PC-3 (cell line): ENCODE results near the gene DCANP1.

Experiments
- EZH2 ChIP-seq: fragments of 300-600 bp; sonication (generic); IDR thresholded peaks from one replicate; pipeline ENCODE4 v1.6.1; 2017; ENCODE audit warnings: antibody characterized with exemption, mild to moderate bottlenecking, low read length; ENCODE audit not compliant: unreplicated experiment
- EZH2phosphoT487 ChIP-seq: fragments of 300-600 bp; sonication (generic); IDR thresholded peaks from 2 replicates; pipeline ENCODE4 v1.6.1; 2018; ENCODE audit warnings: mild to moderate bottlenecking, antibody characterized with exemption, low read length, borderline replicate concordance
- TF ChIP-seq, protein P1 (sequence below): fragments of 300-600 bp; sonication (generic); conservative IDR thresholded peaks from 2 replicates; pipeline ENCODE4 v1.5.1; 2017; ENCODE audit warnings: antibody characterized with exemption, low read depth, mild to moderate bottlenecking, low read length

DNA sequence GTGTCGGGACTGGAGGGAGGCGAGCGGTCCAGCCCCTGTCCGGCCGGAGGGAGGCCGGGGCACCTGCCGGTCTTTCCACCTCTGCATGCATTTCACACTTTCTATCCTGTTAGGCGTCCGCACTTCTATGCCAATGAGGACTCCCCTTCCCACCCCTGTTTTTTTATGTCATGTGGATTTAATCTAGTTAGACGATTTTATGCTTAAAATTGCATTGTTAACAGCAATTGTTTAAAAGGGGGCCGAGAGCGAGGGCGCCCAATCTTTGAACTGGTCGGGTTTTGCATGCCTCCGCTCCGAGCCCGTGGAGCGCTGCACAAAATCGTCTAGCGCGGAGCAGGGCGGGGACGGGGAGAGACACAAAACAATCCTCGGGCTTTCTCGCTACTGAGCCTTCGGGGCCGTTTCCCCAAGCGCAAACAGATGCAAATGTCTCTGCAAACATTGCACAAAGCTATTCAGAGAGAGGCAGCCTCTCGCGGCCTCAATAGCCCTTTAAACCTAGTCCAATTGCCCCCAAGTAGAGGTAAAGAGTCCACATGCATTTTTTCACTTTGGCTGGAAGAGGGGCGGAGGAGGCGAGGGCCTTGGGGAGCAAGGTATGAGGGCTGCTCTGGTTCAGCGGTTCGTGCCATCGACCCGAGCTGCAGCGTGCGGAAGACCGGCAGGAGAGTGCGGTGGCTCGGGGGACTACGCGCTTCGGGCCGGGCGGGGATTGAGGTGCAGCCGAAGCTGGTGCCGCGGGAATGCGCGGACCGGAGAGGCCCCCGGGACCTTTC lies 42.5 kb upstream of the DCANP1 start:
- TF ChIP-seq EZH2 (no peak), EZH2phosphoT487 (no peak)
- TF ChIP-seq, protein P1, sequence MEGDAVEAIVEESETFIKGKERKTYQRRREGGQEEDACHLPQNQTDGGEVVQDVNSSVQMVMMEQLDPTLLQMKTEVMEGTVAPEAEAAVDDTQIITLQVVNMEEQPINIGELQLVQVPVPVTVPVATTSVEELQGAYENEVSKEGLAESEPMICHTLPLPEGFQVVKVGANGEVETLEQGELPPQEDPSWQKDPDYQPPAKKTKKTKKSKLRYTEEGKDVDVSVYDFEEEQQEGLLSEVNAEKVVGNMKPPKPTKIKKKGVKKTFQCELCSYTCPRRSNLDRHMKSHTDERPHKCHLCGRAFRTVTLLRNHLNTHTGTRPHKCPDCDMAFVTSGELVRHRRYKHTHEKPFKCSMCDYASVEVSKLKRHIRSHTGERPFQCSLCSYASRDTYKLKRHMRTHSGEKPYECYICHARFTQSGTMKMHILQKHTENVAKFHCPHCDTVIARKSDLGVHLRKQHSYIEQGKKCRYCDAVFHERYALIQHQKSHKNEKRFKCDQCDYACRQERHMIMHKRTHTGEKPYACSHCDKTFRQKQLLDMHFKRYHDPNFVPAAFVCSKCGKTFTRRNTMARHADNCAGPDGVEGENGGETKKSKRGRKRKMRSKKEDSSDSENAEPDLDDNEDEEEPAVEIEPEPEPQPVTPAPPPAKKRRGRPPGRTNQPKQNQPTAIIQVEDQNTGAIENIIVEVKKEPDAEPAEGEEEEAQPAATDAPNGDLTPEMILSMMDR = no peak
